Transverse colon (tissue), 4 donors: ENCODE measurements around the gene VPS4B. TPM values are rescaled to one million over a fixed set of nuclear protein-coding genes. Genes with fewer than 3 reads are reported as not detected.

Source experiments
- DNase-seq: peaks from one replicate; pipeline ENCODE4 v3.0.0-alpha.2; 2019
- H3K27ac ChIP-seq, 4 donors: fragments of 200-600 bp; sonication (generic); 2 replicates each; pipeline ENCODE4 v1.5.1; 2016 to 2018; ENCODE audit warnings: inconsistent platforms in 4 of 4
- H3K27me3 ChIP-seq: fragments of 200-600 bp; sonication (generic); 2 replicates; pipeline ENCODE4 v1.5.1; 2017; ENCODE audit warnings: inconsistent platforms
- H3K36me3 ChIP-seq, 4 donors: fragments of 200-600 bp; sonication (generic); 2 replicates each; pipeline ENCODE4 v1.5.1; 2017 to 2019; ENCODE audit warnings: inconsistent platforms in 4 of 4
- H3K4me1 ChIP-seq, 4 donors: fragments of 200-600 bp; sonication (generic); 2 replicates each; pipeline ENCODE4 v1.5.1; 2017 to 2020; ENCODE audit warnings: inconsistent platforms in 4 of 4
- H3K4me3 ChIP-seq, 4 donors: fragments of 200-600 bp; sonication (generic); 1 replicate in 1 of 4; 2 replicates in 3 of 4; pipeline versions ENCODE4 v1.5.1 to v1.6.1; 2017 to 2019; ENCODE audit warnings: inconsistent platforms in 4 of 4
- H3K9me3 ChIP-seq, 2 donors: fragments of 200-600 bp; sonication (generic); 2 replicates each; pipeline ENCODE4 v1.5.1; 2017 to 2019; ENCODE audit warnings: inconsistent platforms in 2 of 2
- CTCF ChIP-seq, 5 experiments: fragments of 200-600 bp in 3 of 5; fragments of 450-650 bp in 2 of 5; sonication (generic) in 3 of 5; IDR thresholded peaks; 1 replicate in 2 of 5; 2 replicates in 3 of 5; pipeline ENCODE4 v1.5.1; 2016 to 2017; ENCODE audit warnings: antibody characterized with exemption in 5 of 5, inconsistent platforms in 3 of 5, mild to moderate bottlenecking in 2 of 5, moderate library complexity in 1 of 5
- EP300 ChIP-seq: sonication (generic); formaldehyde crosslinking; IDR thresholded peaks from one replicate; pipeline ENCODE4 v1.6.1; 2017; ENCODE audit warnings: antibody characterized with exemption, low read depth
- POLR2A ChIP-seq: fragments of 450-650 bp; IDR thresholded peaks from one replicate; pipeline ENCODE4 v1.6.1; 2016; ENCODE audit warnings: antibody characterized with exemption, mild to moderate bottlenecking, moderate library complexity
- POLR2AphosphoS5 ChIP-seq, 3 donors: sonication (generic); formaldehyde crosslinking; IDR thresholded peaks; one replicate each; pipeline ENCODE4 v1.6.1; 2016; ENCODE audit warnings: antibody characterized with exemption in 3 of 3
- WGBS, 2 donors: methylation state at CpG; one replicate each; pipeline ENCODE4 v1.1.5; 2018; ENCODE audit warnings: low coverage in 1 of 2; 5-methylcytosine and 5-hydroxymethylcytosine counted together
- in situ Hi-C, 4 donors: fragments of 200-750 bp; cut with MboI; loops; one replicate each; pipeline versions ENCODE4 v1.15.0 to v1.15.1; 2017; ENCODE audit warnings: low sequenced_read_pairs in 3 of 4, low pct_ligation_motif_present in 1 of 4, low pct_unique_long_range_greater_than_20kb in 1 of 4
- intact Hi-C: fragments of 100-400 bp; cut with DNase I; formaldehyde crosslinking; loops from one replicate; pipeline ENCODE4 v1.15.1; 2023; ENCODE audit warnings: low total_unique reads
- total RNA-seq, 4 donors: library from RNA; depleted of rRNA; stranded (reverse); fragments of >200 nt; gene quantifications; one replicate each; pipeline ENCODE4 v1.1.0, GENCODE V29; 2016

VPS4B gene
- total RNA-seq, 4 donors from 2014 or later, result 40.4 to 122 (median 63.3) TPM

DNA sequence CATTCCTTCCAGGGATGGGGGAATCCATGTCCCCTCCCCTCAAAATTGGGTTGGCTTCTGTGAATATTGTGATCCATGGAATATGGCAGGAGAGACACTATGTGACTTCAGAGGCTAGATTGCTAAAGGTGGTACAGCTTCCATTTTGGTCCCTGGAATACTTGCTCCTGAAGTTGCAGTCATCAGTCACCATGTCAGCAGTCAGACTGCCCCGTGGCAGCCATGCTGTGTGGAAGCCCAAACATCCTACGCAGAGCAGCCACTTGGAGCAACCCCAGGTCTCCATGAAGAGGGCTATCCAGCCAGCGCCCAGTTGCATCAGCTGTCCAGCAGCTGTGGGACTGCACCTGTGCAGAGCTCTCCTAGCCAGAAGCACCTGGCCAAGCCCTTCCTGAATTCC, 39.4 kb downstream of the VPS4B start:
- TF ChIP-seq CTCF (IDR thresholded peaks at IDR 0.05) (no peak), POLR2AphosphoS5 (IDR thresholded peaks at IDR 0.05) (no peak), POLR2A (no peak), EP300 (no peak)
- Histone ChIP-seq H3K27ac (no peak overlapping the region), H3K9me3 (no peaks in the 10 kb centered on the region), H3K4me3 (no peak overlapping the region), H3K4me1 (peaks cover 0 to 5% (median 0%) of the 10 kb centered on the region in 4 donors), H3K36me3 (no peaks in the 10 kb centered on the region), H3K27me3 (no peaks in the 10 kb centered on the region)
- intact Hi-C loops, result no loop called here
- 94% methylated on average over 3 of the region's 3 CpGs; no CpG with 5 or more reads in 1 of the 2 donors for WGBS, 2 donors
- in situ Hi-C loops, result no loop called here
- DNase-seq, result no peak

- no peaks in the 10 kb centered on the region for H3K36me3 ChIP-seq
- in situ Hi-C loops, result no loop called here
- no peak overlapping the region for H3K4me3 ChIP-seq
- no peak for TF ChIP-seq CTCF (IDR thresholded peaks at IDR 0.05)
- TF ChIP-seq POLR2AphosphoS5 (IDR thresholded peaks at IDR 0.05), result no peak
- no peak for TF ChIP-seq POLR2A
- TF ChIP-seq EP300, result no peak
- WGBS, 2 donors, result 69 to 86% methylated on average over 2 of the region's 2 CpGs
- no peaks in the 10 kb centered on the region for H3K9me3 ChIP-seq
- H3K27ac ChIP-seq, result no peak overlapping the region
- intact Hi-C loops, result no loop called here
- peaks cover 0 to 5% (median 0%) of the 10 kb centered on the region in 4 donors for H3K4me1 ChIP-seq
- no peak for DNase-seq
- H3K27me3 ChIP-seq, result no peaks in the 10 kb centered on the region
Observed at GRCh38 chr18:63379639-63379962, 42.7 kb downstream of the VPS4B start.

GRCh38 chr18:63378919-63379638, 43.2 kb downstream of the VPS4B start:
- in situ Hi-C loops (no loop called here), intact Hi-C loops (no loop called here)
- Histone ChIP-seq H3K4me1 (peaks cover 0 to 5% (median 0%) of the 10 kb centered on the region in 4 donors), H3K36me3 (no peaks in the 10 kb centered on the region), H3K27me3 (no peaks in the 10 kb centered on the region), H3K4me3 (no peak overlapping the region), H3K9me3 (no peaks in the 10 kb centered on the region), H3K27ac (no peak overlapping the region)
- WGBS, 2 donors, result 50 to 63% methylated on average over 4 of the region's 4 CpGs
- DNase-seq, result no peak
- TF ChIP-seq CTCF (IDR thresholded peaks at IDR 0.05) (no peak), EP300 (no peak), POLR2A (no peak), POLR2AphosphoS5 (IDR thresholded peaks at IDR 0.05) (no peak)

GRCh38 chr18:63377275-63377980, 44.8 kb downstream of the VPS4B start:
- H3K4me3 ChIP-seq, result no peak overlapping the region
- intact Hi-C loops, result no loop called here
- in situ Hi-C loops, result no loop called here
- no peaks in the 10 kb centered on the region for H3K9me3 ChIP-seq
- H3K27me3 ChIP-seq, result no peaks in the 10 kb centered on the region
- TF ChIP-seq CTCF (IDR thresholded peaks at IDR 0.05) (no peak), EP300 (no peak), POLR2A (no peak), POLR2AphosphoS5 (IDR thresholded peaks at IDR 0.05) (no peak)
- H3K27ac ChIP-seq, result no peak overlapping the region
- 79 to 94% methylated on average over 2 of the region's 2 CpGs for WGBS, 2 donors
- H3K4me1 ChIP-seq, result peaks cover 0 to 5% (median 0%) of the 10 kb centered on the region in 4 donors
- no peak for DNase-seq
- H3K36me3 ChIP-seq, result no peaks in the 10 kb centered on the region
